ENCODE measurements around the gene B9D2.

Gene B9D2

DNA sequence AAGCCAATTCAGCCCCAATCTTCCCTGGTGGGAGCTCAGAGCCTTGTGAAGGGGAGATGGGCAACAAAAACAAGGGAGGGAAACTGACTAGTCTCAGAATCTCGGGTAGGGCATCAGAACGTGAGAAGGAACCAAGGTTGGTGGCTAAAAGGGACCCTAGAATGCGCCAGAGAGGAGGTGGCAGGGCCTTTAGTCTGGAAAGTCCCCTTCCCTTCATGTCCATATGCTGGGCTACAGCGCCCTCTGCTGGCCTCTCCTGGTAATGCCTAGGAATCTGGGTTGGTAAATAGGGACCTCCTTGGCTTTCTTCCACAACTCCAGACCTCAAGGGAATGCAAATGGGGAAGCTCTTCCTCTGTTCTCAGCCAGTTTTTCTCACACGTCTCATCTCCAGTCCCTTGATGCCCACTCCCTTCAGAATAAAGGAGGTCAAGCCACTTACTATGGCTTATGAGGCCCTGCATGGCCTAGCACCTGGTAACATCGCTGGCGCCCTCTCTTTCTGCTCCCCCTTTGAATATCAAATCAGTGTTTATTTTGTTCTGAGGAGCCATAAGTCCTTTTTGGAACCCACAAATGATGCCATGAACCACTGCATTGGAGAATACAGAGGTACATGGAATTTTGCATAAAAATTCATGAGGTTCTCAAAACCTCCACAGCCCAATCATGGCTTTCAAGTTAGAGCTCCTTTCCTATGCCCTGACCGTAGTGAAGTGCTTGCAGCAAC, 55.3 kb downstream of the B9D2 start:
- peak; percentile 72 for DNase-seq

DNA sequence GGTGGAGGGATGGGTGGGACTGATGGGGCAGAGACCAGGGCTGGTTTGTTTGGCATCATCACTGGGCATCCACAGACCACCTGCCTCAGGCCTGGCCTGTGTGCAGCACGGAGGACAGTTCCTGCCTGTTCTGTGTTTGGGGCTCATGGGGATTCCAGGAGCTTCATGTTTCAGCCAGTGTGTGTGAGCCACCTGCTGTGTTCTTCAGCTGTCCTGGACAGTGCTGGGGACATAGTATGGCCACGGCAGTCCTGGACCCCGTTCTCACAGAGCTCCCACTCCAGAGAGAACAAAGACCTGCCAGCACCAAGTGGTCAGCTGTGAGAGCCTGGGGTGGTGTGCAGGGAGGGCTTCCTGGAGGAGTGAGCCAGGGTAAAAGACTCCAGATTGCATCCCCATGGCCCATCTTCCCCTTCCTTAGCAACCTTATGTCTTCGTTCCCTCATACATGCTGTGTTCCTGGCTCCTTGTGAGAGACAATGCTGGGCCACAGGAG, 55.9 kb downstream of the B9D2 start:
- DNase-seq = no peak

DNA sequence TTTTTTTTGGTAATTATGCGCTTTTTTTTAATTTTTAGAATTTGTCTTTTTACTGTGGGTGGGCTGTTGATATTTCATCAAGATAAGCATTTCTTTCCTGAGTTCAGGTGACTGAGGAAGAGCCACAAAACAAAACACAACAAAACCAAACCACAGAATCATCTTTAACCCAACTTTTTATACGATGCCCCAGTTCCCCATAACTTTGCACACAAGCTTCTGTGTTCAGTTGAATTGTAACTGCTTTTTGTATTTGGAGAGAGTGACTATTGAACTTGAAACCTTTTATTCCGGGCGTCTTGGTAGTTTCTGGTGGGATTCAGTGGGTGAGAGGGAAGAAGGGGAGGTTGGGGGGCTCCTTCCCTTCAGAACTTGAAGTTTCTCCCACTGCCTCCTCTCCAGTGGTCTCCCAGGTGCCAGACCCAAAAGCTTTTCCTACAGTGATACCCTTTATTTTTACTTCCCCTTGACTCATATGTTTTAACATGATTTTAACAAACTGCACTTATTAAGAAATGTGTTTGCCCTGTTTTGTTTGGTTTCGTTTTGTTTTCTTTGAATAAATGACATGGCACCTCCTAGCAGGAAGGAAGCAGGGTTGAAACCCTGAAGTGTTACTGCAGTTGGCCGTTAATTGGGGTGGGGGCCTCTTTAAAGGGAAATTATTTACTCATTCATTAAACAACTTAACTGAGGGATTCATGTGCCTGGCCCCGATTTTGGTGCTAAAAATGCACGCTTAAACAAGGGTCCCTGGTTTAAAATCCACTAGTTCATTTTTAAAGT, 56.7 kb downstream of the B9D2 start:
- no peak for DNase-seq

DNA sequence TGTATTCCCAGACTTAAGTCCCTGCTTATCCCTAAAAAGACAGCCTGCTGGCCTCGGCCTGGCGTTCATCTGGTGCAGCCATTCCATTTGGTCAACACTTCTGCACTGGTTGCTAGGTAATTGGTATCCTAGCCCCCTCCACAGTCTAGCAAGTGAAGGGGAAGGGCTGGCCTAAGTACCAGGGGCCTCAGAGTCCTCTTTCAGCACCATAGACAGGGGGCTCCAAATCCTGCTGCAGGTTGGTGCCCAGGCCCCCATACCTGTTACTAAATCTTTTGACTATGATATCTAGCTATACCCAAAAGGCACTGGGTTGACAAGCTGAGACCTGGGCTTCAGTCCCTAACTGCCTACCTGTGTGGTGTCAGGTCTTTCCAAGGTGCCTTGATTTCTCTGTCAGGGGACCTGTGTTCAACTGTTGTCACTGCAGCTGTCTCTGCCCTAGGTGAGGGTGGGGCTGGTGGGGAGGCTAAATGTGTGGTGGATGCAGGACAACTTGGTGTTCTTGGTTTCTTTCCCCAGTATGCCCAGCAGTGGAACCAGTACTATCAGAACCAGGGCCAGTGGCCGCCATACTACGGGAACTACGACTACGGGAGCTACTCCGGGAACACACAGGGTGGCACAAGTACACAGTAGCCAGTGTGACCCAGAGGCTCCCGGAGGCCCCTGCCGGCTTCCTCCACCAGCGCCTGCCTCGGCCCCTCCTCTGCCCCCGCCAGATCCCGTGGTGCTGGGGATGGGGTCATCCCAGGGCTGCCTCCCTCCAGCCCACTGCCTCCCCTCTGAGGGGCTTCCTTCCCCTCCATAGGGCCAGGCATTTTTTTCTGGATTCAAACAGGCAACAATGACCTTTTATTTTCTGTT, 57.8 kb downstream of the B9D2 start:
- no peak for DNase-seq

DNA sequence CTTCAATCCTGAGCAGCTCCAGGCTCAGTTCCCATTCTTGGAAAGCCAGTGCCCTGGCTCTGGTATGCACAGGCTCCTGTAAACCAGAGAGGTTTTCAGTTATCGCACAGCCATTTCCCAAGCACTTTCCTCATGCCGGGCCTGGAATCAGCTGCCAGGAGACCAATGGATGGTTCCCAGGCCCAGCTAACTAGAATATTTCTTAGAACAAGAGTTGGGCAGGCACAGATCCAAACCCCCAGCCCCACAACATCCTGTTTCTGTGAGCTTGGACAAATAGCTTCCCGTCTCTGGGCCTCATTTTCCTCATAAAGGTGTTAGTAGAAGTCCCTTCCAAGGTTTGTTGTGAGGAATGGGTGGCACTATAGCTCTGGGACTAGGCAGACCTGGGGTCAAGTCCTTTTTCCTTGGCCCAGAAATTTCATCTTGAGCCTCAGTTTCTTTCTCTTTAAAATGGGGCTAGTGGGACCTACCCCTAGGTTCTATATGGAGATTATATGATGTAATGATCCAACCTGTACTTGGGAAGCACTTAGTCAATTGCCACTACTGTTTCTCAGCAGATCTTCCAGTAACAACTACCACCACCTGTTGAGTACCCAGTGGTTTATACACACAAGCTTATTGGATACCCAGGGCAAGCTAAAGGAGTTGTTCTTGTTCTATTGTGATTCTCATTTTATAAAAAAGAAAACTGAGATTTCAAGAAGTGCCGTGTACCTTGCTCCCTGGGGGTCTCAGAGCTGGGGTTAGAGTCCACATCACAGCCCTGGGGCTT, 59.1 kb downstream of the B9D2 start:
- no peak for DNase-seq

Measured in KG1 (cell line).